NCI-H2171 (cell line): ENCODE data around the gene ZSWIM4.
A peak's percentile ranks its signal among the peaks of the same experiment; 100 is the strongest.

Experiments used
- DNase-seq: peaks from one replicate; lab custom pipeline; 2025; lab: John Stamatoyannopoulos, UW

ZSWIM4 gene

DNA sequence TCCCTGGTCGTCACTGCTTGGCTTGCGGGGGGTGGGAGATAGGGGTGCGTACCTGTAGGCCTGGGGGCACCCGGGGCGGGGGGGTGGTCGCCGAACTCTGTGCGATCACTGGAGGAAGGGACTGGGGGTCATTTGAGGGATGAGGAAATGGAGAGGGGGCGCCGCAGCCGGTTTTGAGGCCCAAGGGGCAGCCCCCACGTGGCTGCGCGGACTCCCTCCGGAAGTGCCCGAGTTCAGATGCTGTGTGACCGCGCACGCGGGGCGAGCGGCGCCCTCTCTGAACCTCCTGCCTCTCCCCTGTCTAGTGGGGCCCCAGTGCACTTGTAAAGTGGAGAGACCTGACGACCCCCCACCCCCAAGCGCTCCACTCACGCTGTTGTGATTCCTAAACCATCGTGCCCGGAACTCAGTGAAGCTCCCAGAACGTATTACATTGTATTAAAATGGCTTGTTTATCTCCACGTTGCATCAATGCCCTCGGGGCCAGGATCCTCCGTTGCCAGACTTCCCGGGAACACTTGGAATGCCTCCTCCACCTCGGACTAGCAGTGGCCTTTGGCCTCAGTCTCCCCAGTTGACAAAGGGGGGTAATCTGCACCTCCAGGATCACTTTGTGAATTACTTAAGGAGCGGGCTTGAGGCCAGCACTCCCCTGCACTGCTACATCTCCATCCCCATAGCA is 78.7 kb downstream of the ZSWIM4 start:
- DNase-seq: no peak

DNA sequence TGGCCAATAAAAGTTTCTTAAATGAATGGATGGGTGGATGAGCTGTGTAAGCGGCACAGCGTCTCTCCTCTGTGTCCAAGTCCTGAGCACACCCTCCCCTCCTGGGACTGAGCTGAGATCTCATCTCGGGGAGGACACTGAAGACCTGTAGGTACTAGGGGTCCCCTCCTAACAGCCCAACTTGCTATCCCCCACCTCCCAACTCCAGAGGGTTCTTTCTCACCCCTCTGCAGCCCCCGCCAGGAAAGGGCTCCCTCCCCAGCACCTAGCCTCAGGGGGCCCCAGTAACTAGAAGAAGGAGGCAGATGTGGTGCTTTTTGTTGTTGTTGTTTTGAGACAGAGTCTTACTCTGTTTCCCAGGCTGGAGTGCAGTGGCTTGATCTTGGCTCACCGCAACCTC is 80.6 kb downstream of the ZSWIM4 start:
- no peak for DNase-seq

DNA sequence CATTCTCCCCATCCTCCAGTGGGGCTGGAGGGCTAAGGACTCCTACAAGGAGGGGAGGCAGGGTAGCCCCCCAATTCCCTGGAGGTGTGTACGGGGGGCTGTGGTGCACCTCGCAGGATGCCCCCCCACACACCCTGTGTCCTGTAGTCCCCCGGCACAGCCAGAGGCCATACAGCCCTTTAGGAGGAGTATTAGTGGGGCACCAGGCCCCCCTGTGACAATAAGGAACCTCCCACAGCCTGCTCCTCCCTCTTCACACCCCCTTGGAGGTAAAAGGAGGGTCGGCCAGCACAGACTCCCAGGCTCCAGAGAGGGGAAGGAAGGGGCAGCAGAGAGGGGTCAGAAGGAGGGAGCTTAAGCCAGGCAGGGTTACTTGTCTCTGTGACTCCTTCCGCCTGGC is 81.6 kb downstream of the ZSWIM4 start, which contains the start of gene NANOS3:
NANOS3 (plus strand) TSS at position 301 of the 400 bp plus-strand sequence. CDS start 115 bp downstream, outside the sequence.
- DNase-seq: no peak

DNA sequence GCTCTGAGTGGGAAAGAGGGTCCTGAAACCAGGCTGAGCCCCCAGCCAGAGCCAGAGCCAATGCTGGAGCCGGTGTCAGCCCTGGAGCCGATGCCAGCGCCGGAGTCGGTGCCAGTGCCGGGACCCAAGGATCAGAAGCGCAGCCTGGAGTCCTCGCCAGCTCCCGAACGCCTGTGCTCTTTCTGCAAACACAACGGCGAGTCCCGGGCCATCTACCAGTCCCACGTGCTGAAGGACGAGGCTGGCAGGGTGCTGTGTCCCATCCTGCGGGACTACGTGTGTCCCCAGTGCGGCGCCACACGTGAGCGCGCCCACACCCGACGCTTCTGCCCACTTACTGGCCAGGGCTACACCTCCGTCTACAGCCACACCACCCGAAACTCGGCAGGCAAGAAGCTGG is 82.1 kb downstream of the ZSWIM4 start:
- no peak for DNase-seq

DNA sequence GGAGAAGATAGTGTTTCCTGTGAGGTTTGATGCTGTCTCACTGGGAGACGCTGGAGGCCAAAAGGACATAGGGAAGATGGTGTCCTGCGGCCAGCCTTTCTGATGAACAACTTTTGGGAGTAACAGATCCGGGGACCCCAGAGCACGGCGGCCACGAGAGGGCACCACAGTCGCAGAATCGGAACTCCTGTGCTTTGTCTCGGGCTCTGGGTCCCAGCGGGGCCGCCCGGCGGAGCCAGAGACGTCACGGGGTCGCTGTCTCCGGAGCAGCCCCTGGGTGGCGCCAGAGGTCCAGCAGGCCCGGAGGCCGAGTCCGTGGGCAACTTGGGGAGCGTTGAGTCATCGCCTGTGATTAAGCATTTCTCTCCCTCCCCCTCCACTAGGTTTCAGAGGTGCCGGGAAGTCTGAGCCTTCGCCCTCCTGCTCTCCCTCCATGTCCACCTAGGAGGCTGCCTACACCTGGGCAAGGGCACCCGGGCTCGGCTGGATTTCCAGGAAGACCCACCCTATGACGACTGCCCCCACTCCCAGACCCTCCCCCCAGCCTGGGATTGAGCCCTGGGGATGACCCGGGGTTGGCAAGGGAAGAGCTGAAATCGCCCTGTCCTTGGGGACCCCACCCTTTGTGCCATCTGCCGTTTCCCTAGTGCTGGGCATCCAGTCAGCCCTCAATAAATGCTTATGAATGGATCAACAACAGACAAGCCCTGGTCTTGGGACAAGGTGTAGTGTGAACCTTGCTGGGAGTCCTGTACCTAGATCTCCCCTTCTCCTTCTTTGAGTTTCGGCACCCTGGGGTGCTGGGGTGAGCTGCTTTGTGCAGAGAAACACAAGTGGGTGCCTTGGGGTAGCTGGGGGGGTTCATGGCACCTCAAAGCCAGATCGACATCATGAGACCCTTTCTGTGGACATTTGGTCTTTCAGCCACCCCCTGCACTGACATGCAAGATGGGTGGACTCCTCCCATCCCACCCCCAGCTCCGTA is 85.1 kb downstream of the ZSWIM4 start:
- DNase-seq: peak; percentile 89

DNA sequence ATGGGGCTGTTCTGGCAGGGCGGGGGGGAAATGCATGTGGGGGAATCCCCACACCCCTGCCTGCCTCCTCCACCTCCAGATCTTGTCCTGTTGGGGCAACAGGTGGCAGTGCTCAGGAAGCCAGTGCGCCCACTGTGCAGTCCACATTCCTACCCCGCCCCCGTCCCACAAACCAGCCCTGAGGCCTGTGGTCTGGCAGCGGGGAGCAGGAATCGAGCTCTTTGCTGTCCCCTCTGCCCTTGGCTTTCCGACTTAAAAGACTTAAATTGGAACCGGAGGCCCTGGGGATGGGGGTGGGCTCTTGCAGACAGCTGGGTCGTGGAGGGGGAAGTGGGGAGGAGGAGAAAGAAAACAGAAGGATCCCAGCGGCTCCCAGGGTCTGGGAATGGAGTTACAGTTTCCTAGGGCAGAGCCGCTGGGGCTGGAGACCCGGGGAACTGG is 86.0 kb downstream of the ZSWIM4 start:
- no peak for DNase-seq
